Breast epithelium (tissue), 3 donors: ENCODE measurements around the gene SSC5D.

ENCODE experiments used
- POLR2A ChIP-seq: fragments of 450-650 bp; IDR thresholded peaks from one replicate; pipeline ENCODE4 v1.6.1; 2016; ENCODE audit warnings: antibody characterized with exemption, mild to moderate bottlenecking, moderate library complexity
- POLR2AphosphoS5 ChIP-seq, 3 donors: sonication (generic); formaldehyde crosslinking; IDR thresholded peaks; one replicate each; pipeline ENCODE4 v1.6.1; 2017; ENCODE audit warnings: antibody characterized with exemption in 3 of 3
- TF ChIP-seq, protein P1 (sequence below), 3 donors: fragments of 450-650 bp; IDR thresholded peaks; one replicate each; pipeline ENCODE4 v1.5.1; 2016 to 2017; ENCODE audit warnings: antibody characterized with exemption in 3 of 3, mild to moderate bottlenecking in 3 of 3, moderate library complexity in 3 of 3

DNA sequence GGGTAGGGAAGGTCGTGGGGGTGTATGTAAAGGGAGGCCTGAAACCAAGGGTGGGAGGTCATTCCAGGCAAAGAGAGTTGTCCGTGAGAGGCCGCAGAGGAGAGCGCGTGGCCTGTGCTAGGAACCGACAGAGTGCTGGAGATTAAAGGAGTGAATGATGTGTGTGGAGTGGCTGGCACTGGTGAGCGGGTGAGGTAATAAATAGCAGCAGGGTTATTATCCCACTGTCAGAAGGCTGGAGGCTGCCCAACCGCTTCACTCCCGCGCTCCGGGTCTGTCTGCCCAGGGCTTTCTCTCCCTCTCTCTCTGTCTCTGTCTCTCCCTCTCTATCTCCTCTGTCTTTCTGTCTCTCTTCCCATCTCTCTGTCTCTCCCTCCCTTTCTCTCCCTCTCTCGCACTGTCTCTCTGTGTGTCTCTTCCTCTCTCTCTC, 75.0 kb downstream of the SSC5D start:
- TF ChIP-seq, protein P1, sequence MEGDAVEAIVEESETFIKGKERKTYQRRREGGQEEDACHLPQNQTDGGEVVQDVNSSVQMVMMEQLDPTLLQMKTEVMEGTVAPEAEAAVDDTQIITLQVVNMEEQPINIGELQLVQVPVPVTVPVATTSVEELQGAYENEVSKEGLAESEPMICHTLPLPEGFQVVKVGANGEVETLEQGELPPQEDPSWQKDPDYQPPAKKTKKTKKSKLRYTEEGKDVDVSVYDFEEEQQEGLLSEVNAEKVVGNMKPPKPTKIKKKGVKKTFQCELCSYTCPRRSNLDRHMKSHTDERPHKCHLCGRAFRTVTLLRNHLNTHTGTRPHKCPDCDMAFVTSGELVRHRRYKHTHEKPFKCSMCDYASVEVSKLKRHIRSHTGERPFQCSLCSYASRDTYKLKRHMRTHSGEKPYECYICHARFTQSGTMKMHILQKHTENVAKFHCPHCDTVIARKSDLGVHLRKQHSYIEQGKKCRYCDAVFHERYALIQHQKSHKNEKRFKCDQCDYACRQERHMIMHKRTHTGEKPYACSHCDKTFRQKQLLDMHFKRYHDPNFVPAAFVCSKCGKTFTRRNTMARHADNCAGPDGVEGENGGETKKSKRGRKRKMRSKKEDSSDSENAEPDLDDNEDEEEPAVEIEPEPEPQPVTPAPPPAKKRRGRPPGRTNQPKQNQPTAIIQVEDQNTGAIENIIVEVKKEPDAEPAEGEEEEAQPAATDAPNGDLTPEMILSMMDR (IDR thresholded peaks at IDR 0.05), result no peak
- TF ChIP-seq POLR2A, result no peak
- no peak for TF ChIP-seq POLR2AphosphoS5 (IDR thresholded peaks at IDR 0.05)
